PFSK-1 (cell line): ENCODE results near the gene CYP4F12.

Experiments used
- POLR2AphosphoS5 ChIP-seq: IDR thresholded peaks from 2 replicates; pipeline ENCODE4 v1.6.1; 2012; ENCODE audit warnings: low read depth, mild to moderate bottlenecking, control low read depth, low read length, moderate library complexity
- SIN3A ChIP-seq: IDR thresholded peaks from 2 replicates; pipeline ENCODE4 v1.6.1; 2012; ENCODE audit warnings: mild to moderate bottlenecking, low read length, moderate library complexity, borderline replicate concordance; ENCODE audit not compliant: insufficient read depth
- TAF1 ChIP-seq: IDR thresholded peaks from 2 replicates; pipeline ENCODE4 v1.6.1; 2012; ENCODE audit warnings: low read length, control low read depth, borderline replicate concordance; ENCODE audit not compliant: insufficient read depth
- TF ChIP-seq, protein P1 (sequence below), 2 experiments: IDR thresholded peaks; 2 replicates each; pipeline versions ENCODE4 v1.6.1 to v1.8.0; 2011 to 2012; ENCODE audit warnings: low read depth in 2 of 2, low read length in 2 of 2, control low read depth in 1 of 2, inconsistent platforms in 1 of 2, mild to moderate bottlenecking in 1 of 2, moderate library complexity in 1 of 2; ENCODE audit not compliant: insufficient read depth in 1 of 2

- no peak for TF ChIP-seq SIN3A
- TF ChIP-seq POLR2AphosphoS5, result no peak
- TF ChIP-seq, protein P1, sequence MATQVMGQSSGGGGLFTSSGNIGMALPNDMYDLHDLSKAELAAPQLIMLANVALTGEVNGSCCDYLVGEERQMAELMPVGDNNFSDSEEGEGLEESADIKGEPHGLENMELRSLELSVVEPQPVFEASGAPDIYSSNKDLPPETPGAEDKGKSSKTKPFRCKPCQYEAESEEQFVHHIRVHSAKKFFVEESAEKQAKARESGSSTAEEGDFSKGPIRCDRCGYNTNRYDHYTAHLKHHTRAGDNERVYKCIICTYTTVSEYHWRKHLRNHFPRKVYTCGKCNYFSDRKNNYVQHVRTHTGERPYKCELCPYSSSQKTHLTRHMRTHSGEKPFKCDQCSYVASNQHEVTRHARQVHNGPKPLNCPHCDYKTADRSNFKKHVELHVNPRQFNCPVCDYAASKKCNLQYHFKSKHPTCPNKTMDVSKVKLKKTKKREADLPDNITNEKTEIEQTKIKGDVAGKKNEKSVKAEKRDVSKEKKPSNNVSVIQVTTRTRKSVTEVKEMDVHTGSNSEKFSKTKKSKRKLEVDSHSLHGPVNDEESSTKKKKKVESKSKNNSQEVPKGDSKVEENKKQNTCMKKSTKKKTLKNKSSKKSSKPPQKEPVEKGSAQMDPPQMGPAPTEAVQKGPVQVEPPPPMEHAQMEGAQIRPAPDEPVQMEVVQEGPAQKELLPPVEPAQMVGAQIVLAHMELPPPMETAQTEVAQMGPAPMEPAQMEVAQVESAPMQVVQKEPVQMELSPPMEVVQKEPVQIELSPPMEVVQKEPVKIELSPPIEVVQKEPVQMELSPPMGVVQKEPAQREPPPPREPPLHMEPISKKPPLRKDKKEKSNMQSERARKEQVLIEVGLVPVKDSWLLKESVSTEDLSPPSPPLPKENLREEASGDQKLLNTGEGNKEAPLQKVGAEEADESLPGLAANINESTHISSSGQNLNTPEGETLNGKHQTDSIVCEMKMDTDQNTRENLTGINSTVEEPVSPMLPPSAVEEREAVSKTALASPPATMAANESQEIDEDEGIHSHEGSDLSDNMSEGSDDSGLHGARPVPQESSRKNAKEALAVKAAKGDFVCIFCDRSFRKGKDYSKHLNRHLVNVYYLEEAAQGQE (IDR thresholded peaks at IDR 0.05; ENCODE audit: insufficient read depth in 1 of 2, low read depth in 2 of 2, low read length in 2 of 2), result no peak
- no peak for TF ChIP-seq TAF1
Observed at GRCh38 chr19:15702534-15702930, 29.6 kb downstream of the CYP4F12 start.
